Spleen (tissue), 7 donors: ENCODE data around the gene SLC39A8.

Experiments
- POLR2A ChIP-seq, 3 donors: fragments of 450-650 bp; IDR thresholded peaks; one replicate each; pipeline ENCODE4 v1.5.1; 2017; ENCODE audit warnings: antibody characterized with exemption in 3 of 3, mild to moderate bottlenecking in 1 of 3
- TF ChIP-seq, protein P1 (sequence below), 11 experiments: fragments of 200-600 bp in 7 of 11; fragments of 450-650 bp in 4 of 11; sonication (generic) in 4 of 11; IDR thresholded peaks in 8 of 11; conservative IDR thresholded peaks in 3 of 11; 1 replicate in 7 of 11; 2 replicates in 4 of 11; pipeline versions ENCODE4 v1.4.0 to v1.8.0; 2016 to 2021; ENCODE audit warnings: antibody characterized with exemption in 11 of 11, inconsistent platforms in 4 of 11, mild to moderate bottlenecking in 1 of 11
- donor health status: DM: no; HTN: no; CAD: no; lungs with moderate emphysema.
- donor health status: DM: no; HTN: no; CAD: no.
- donor health status: DM: no; HTN: no; CAD: no.

DNA sequence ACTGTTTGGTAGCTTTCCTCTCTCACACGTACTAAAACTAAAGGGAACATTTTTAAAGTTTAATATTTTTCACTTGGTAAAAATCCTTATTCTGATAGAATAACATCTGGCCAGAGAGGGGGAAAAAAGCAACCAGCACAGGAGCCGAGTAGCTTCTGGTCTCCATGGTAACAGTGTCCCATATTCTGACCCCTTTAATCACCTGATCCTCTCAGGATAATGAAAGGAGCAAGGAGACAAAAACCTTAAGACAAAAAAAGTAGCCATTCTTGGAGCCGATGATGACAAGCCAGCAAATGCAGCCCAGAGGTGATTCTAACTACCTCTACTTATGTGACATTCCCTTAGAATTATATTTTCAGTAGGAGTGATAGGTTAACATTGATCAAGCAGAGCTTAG, 126.6 kb downstream of the SLC39A8 start:
- TF ChIP-seq, protein P1, sequence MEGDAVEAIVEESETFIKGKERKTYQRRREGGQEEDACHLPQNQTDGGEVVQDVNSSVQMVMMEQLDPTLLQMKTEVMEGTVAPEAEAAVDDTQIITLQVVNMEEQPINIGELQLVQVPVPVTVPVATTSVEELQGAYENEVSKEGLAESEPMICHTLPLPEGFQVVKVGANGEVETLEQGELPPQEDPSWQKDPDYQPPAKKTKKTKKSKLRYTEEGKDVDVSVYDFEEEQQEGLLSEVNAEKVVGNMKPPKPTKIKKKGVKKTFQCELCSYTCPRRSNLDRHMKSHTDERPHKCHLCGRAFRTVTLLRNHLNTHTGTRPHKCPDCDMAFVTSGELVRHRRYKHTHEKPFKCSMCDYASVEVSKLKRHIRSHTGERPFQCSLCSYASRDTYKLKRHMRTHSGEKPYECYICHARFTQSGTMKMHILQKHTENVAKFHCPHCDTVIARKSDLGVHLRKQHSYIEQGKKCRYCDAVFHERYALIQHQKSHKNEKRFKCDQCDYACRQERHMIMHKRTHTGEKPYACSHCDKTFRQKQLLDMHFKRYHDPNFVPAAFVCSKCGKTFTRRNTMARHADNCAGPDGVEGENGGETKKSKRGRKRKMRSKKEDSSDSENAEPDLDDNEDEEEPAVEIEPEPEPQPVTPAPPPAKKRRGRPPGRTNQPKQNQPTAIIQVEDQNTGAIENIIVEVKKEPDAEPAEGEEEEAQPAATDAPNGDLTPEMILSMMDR (IDR thresholded peaks at IDR 0.05 in 8 of 11, conservative IDR thresholded peaks at IDR 0.05 in 3 of 11), result no peak
- no peak for TF ChIP-seq POLR2A (IDR thresholded peaks at IDR 0.05)
